ENCODE results near the gene GRM7. TPM values are rescaled to one million over a fixed set of nuclear protein-coding genes. Genes with fewer than 3 reads are reported as not detected.

The GRM7 gene
- total RNA-seq, 1 donor from 2014 or later, result 0.34 TPM

DNA sequence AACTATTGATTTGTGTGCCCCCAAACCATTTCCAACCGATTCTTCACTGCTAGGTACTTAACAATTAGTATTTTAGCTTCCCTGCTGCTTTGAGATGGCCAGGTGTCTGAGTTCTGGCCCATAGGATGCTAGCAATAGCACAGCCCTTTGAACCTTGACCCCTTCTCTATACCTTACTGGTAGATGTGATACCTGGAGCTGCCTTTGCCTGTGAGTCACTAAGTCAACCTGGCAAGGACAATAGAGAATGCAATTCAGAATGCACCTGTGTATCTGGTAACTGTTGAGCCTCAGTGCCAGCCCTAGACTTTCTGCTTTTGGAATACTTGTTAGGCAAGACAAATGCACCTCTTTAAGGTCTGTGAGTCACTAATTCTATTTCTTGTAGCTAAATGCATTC, 467.4 kb downstream of the GRM7 start:
- H3K27me3 Mint-ChIP-seq, result no peaks in the 10 kb centered on the region
- TF ChIP-seq, protein P1, sequence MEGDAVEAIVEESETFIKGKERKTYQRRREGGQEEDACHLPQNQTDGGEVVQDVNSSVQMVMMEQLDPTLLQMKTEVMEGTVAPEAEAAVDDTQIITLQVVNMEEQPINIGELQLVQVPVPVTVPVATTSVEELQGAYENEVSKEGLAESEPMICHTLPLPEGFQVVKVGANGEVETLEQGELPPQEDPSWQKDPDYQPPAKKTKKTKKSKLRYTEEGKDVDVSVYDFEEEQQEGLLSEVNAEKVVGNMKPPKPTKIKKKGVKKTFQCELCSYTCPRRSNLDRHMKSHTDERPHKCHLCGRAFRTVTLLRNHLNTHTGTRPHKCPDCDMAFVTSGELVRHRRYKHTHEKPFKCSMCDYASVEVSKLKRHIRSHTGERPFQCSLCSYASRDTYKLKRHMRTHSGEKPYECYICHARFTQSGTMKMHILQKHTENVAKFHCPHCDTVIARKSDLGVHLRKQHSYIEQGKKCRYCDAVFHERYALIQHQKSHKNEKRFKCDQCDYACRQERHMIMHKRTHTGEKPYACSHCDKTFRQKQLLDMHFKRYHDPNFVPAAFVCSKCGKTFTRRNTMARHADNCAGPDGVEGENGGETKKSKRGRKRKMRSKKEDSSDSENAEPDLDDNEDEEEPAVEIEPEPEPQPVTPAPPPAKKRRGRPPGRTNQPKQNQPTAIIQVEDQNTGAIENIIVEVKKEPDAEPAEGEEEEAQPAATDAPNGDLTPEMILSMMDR (IDR thresholded peaks at IDR 0.05; ENCODE audit: unreplicated experiment), result no peak
- no peak overlapping the region for H3K27ac Mint-ChIP-seq
- no peaks in the 10 kb centered on the region for H3K9me3 Mint-ChIP-seq (ENCODE audit: low read depth)
- no peak overlapping the region for H3K4me3 Mint-ChIP-seq (ENCODE audit: low read depth)
- no peaks in the 10 kb centered on the region for H3K36me3 Mint-ChIP-seq (ENCODE audit: insufficient read depth)
- DNase-seq (ENCODE audit: low spot score, unreplicated experiment), result no peak
- H3K4me1 Mint-ChIP-seq (ENCODE audit: low read depth), result peaks cover 2% of the 10 kb centered on the region

DNA sequence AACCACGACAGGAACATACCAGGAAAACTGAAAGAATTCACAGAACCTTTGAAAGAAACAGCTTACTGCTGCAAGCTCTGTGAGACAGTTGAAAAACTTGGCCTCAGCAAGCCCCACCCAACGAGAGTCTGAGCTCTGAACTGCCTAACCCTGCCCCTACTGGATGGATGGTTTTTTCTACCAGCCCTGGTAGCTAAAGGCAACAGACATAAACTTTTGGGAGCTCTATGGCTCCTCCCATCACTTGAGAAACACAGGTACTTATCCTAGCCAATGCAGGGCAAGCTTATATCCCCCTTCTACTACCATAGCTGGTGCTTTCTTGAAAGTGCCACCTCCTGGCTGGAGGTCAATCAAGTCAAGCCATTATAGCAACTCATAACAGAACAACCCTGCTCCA, 471.8 kb downstream of the GRM7 start:
- Mint-ChIP-seq H3K4me3 (ENCODE audit: low read depth) (no peak overlapping the region), H3K4me1 (ENCODE audit: low read depth) (peaks cover 2% of the 10 kb centered on the region), H3K27ac (no peak overlapping the region), H3K27me3 (no peaks in the 10 kb centered on the region), H3K36me3 (ENCODE audit: insufficient read depth) (peaks cover 2% of the 10 kb centered on the region), H3K9me3 (ENCODE audit: low read depth) (peaks cover 26% of the 10 kb centered on the region)
- TF ChIP-seq, protein P1 (IDR thresholded peaks at IDR 0.05; ENCODE audit: unreplicated experiment), result no peak
- no peak for DNase-seq (ENCODE audit: low spot score, unreplicated experiment)

GRCh38 chr3:7333125-7333524, 472.2 kb downstream of the GRM7 start:
- H3K4me1 Mint-ChIP-seq (ENCODE audit: low read depth), result peaks cover 2% of the 10 kb centered on the region
- no peak overlapping the region for H3K27ac Mint-ChIP-seq
- H3K9me3 Mint-ChIP-seq (ENCODE audit: low read depth), result peaks cover 26% of the 10 kb centered on the region
- TF ChIP-seq, protein P1 (IDR thresholded peaks at IDR 0.05; ENCODE audit: unreplicated experiment), result no peak
- H3K4me3 Mint-ChIP-seq (ENCODE audit: low read depth), result no peak overlapping the region
- no peaks in the 10 kb centered on the region for H3K27me3 Mint-ChIP-seq
- peaks cover 2% of the 10 kb centered on the region for H3K36me3 Mint-ChIP-seq (ENCODE audit: insufficient read depth)
- no peak for DNase-seq (ENCODE audit: low spot score, unreplicated experiment)

DNA sequence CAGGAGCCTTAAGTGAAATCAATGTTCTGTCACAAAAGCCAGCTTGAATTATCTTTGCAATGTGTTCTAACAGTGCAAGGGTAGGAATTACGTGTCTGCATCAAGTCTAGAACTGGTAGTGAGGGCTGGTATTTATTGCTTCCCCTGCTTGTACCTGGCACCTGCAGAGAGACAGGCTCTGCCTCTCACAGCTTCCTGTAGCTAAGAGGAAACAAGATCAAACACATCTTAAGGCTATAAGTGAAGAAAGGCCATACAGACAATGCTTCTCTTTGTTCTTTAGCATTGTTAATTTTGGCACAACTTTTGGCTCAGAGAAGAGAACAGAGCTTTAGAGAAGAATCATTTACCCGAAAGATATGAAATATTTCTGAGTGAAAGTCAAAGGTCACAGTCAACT, 479.9 kb downstream of the GRM7 start:
- Mint-ChIP-seq H3K9me3 (ENCODE audit: low read depth) (peaks cover 13% of the 10 kb centered on the region), H3K27me3 (no peaks in the 10 kb centered on the region), H3K36me3 (ENCODE audit: insufficient read depth) (no peaks in the 10 kb centered on the region), H3K4me1 (ENCODE audit: low read depth) (peaks cover 7% of the 10 kb centered on the region), H3K27ac (peak overlapping the region; percentile 39), H3K4me3 (ENCODE audit: low read depth) (no peak overlapping the region)
- TF ChIP-seq, protein P1 (IDR thresholded peaks at IDR 0.05; ENCODE audit: unreplicated experiment), result no peak
- DNase-seq (ENCODE audit: low spot score, unreplicated experiment), result no peak

GRCh38 chr3:7346364-7346763, 485.4 kb downstream of the GRM7 start:
- TF ChIP-seq, protein P1 (IDR thresholded peaks at IDR 0.05; ENCODE audit: unreplicated experiment), result no peak
- no peaks in the 10 kb centered on the region for H3K4me1 Mint-ChIP-seq (ENCODE audit: low read depth)
- no peaks in the 10 kb centered on the region for H3K27me3 Mint-ChIP-seq
- no peak overlapping the region for H3K27ac Mint-ChIP-seq
- DNase-seq (ENCODE audit: low spot score, unreplicated experiment), result no peak
- no peaks in the 10 kb centered on the region for H3K9me3 Mint-ChIP-seq (ENCODE audit: low read depth)
- H3K4me3 Mint-ChIP-seq (ENCODE audit: low read depth), result no peak overlapping the region
- H3K36me3 Mint-ChIP-seq (ENCODE audit: insufficient read depth), result no peaks in the 10 kb centered on the region

All from progenitor cell of endocrine pancreas (in vitro differentiated cells).